Measurements from ENCODE around the gene C22orf31.

- TF ChIP-seq GATA3 (IDR thresholded peaks at IDR 0.05; ENCODE audit: low read depth, low read length), result no peak
- TF ChIP-seq GATA2 (IDR thresholded peaks at IDR 0.05; ENCODE audit: low read depth, low read length), result no peak
These were observed 35.4 kb upstream of the C22orf31 start for GRCh38 chr22:29096736-29097669.
